Measurements from ENCODE around the gene TGM1. TPM values are rescaled to one million over a fixed set of nuclear protein-coding genes. Genes with fewer than 3 reads are reported as not detected.

TGM1 gene
- total and polyA plus RNA-seq, 2 experiments from 2014 or later = 0.31 to 0.63 TPM

- ATAC-seq (no peak), DNase-seq (ENCODE audit: low spot score) (no peak)
- Histone ChIP-seq H3F3A (replicated peaks; ENCODE audit: low read depth) (peaks cover 11% of the 10 kb centered on the region), H4K20me1 (replicated peaks; ENCODE audit: insufficient read depth) (peaks cover 3% of the 10 kb centered on the region; the same call in 1 of the 2 replicates), H3K27ac (ENCODE audit: low read depth) (no peak overlapping the region), H3K4me3 (no peak overlapping the region), H3K36me3 (ENCODE audit: insufficient read depth) (peaks cover 17% of the 10 kb centered on the region; the same call in 1 of the 2 replicates), H3K4me1 (ENCODE audit: insufficient read depth) (peaks cover 13% of the 10 kb centered on the region; the same call in 1 of the 2 replicates), H3K4me2 (no peak overlapping the region), H2AFZ (no peak overlapping the region), H3K79me2 (replicated peaks; ENCODE audit: insufficient read depth) (peaks cover 18% of the 10 kb centered on the region), H3K27me3 (ENCODE audit: insufficient read depth) (no peaks in the 10 kb centered on the region), H3K9me2 (ENCODE audit: insufficient read depth) (no peaks in the 10 kb centered on the region)
- no peak for TF ChIP-seq POLR2AphosphoS5 (IDR thresholded peaks at IDR 0.05; ENCODE audit: low read depth)
- no peak for TF ChIP-seq CTCF (conservative IDR thresholded peaks at IDR 0.05; ENCODE audit: low read depth in 2 of 2)
- no peak for TF ChIP-seq EZH2 (IDR thresholded peaks at IDR 0.05; ENCODE audit: low read depth, unreplicated experiment)
- TF ChIP-seq ZNF462 (CRISPR knock-in tag; IDR thresholded peaks at IDR 0.05) = no peak
- no peak for TF ChIP-seq EZH2phosphoT487 (IDR thresholded peaks at IDR 0.05; ENCODE audit: unreplicated experiment)
- TF ChIP-seq CREB1 (CRISPR knock-in tag; IDR thresholded peaks at IDR 0.05; ENCODE audit: low read depth) = no peak
- TF ChIP-seq JUNB (IDR thresholded peaks at IDR 0.05; ENCODE audit: unreplicated experiment) = no peak
- no peak for TF ChIP-seq ZNF331 (CRISPR knock-in tag; IDR thresholded peaks at IDR 0.05; ENCODE audit: low read depth)
- no peak for TF ChIP-seq STAT1 (IDR thresholded peaks at IDR 0.05; ENCODE audit: unreplicated experiment)
- TF ChIP-seq ZNF114 (CRISPR knock-in tag; IDR thresholded peaks at IDR 0.05) = no peak
- no peak for TF ChIP-seq REST (IDR thresholded peaks at IDR 0.05; ENCODE audit: unreplicated experiment)
- TF ChIP-seq NANOG (IDR thresholded peaks at IDR 0.05; ENCODE audit: borderline replicate concordance) = no peak
- TF ChIP-seq ETS1 (IDR thresholded peaks at IDR 0.05) = no peak
- H3K36me3 Mint-ChIP-seq (ENCODE audit: low read depth) = peaks cover 52% of the 10 kb centered on the region
- peaks cover 12% of the 10 kb centered on the region for H3K4me1 Mint-ChIP-seq
- H3K9me3 Mint-ChIP-seq = no peaks in the 10 kb centered on the region
- H3K27me3 Mint-ChIP-seq (ENCODE audit: insufficient read depth, low read depth, poor library complexity) = peaks cover 10% of the 10 kb centered on the region
- H3K4me3 Mint-ChIP-seq = no peak overlapping the region
- no peak overlapping the region for H3K27ac Mint-ChIP-seq
Observed at GRCh38 chr14:24238123-24238522, 24.9 kb downstream of the TGM1 start.
